ENCODE measurements around the gene WWC2.

DNA sequence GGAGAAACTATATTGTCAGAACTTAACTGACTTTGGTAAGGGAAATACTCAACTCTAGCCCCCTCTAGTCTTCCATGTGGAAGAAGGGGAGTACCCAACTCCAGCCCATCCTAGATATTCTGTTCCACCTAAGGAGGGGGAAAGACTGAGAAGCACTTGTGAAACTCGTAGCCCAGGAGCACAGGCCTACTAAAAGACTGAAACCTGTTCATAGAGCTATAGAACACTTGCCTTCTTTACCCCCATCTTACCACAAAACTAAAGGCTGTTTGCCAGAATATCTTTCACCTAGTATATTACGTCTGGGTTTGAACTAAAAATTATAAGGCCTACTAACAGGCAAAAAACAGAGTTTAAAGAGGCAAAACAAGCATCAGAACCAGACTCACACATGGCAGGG lies 205.5 kb downstream of the WWC2 start:
- TF ChIP-seq, protein P1, sequence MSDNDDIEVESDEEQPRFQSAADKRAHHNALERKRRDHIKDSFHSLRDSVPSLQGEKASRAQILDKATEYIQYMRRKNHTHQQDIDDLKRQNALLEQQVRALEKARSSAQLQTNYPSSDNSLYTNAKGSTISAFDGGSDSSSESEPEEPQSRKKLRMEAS (IDR thresholded peaks at IDR 0.05; ENCODE audit: insufficient read depth, insufficient read length) = no peak
- TF ChIP-seq, protein P2, sequence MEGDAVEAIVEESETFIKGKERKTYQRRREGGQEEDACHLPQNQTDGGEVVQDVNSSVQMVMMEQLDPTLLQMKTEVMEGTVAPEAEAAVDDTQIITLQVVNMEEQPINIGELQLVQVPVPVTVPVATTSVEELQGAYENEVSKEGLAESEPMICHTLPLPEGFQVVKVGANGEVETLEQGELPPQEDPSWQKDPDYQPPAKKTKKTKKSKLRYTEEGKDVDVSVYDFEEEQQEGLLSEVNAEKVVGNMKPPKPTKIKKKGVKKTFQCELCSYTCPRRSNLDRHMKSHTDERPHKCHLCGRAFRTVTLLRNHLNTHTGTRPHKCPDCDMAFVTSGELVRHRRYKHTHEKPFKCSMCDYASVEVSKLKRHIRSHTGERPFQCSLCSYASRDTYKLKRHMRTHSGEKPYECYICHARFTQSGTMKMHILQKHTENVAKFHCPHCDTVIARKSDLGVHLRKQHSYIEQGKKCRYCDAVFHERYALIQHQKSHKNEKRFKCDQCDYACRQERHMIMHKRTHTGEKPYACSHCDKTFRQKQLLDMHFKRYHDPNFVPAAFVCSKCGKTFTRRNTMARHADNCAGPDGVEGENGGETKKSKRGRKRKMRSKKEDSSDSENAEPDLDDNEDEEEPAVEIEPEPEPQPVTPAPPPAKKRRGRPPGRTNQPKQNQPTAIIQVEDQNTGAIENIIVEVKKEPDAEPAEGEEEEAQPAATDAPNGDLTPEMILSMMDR (IDR thresholded peaks at IDR 0.05; ENCODE audit: extremely low read depth in 1 of 2, insufficient read depth in 1 of 2, low read depth in 1 of 2, low read length in 2 of 2) = no peak
- no peak for TF ChIP-seq JUN (IDR thresholded peaks at IDR 0.05; ENCODE audit: borderline replicate concordance, insufficient read depth, insufficient read length, low read depth)
- TF ChIP-seq MYC (IDR thresholded peaks at IDR 0.05; ENCODE audit: low read depth, low read length) = no peak
- TF ChIP-seq POLR2AphosphoS5 (IDR thresholded peaks at IDR 0.05; ENCODE audit: insufficient read depth, low read depth, low read length) = no peak
- TF ChIP-seq POLR2A (IDR thresholded peaks at IDR 0.05; ENCODE audit: low read depth, low read length) = no peak
- TF ChIP-seq FOS (IDR thresholded peaks at IDR 0.05; ENCODE audit: borderline replicate concordance, insufficient read depth, low read length) = no peak
- no peak for TF ChIP-seq EZH2 (IDR thresholded peaks at IDR 0.05; ENCODE audit: borderline replicate concordance, low read depth, low read length, severe bottlenecking)

Measured in endothelial cell of umbilical vein (primary cell).